Panc1 (cell line): ENCODE data around the gene NPR2. TPM values are rescaled to one million over a fixed set of nuclear protein-coding genes. Genes with fewer than 3 reads are reported as not detected.

Experiments
- ATAC-seq: fragments of 200-7000 bp; cut with Tn5 transposase; 2 replicates; pipeline ENCODE4 v1.9.1; 2020; ENCODE audit warnings: mild to moderate bottlenecking, moderate library complexity
- BruUV-seq: library from RNA; stranded (reverse); fragments of 400-500 nt; replicated peaks from 2 replicates; lab custom pipeline; 2021; lab: Mats Ljungman, UMichigan
- CTCF ChIA-PET: fragments of 300-600 bp; sonication (Branson Sonifier 250); formaldehyde crosslinking; loops from one replicate; lab custom pipeline; 2022; ENCODE audit warnings: antibody characterized with exemption; lab: Charles Lee
- POLR2A ChIA-PET: fragments of 300-600 bp; sonication (Branson Sonifier 250); formaldehyde crosslinking; loops from one replicate; lab custom pipeline; 2022; ENCODE audit warnings: antibody characterized with exemption; lab: Charles Lee
- DNase-seq: peaks from one replicate; pipeline ENCODE4 v3.0.0-alpha.2; 2010; ENCODE audit warnings: low read depth, low spot score
- H3K27ac ChIP-seq: 2 replicates; pipeline ENCODE4 v1.5.1; 2011; ENCODE audit warnings: mild to moderate bottlenecking, low read length, inconsistent platforms
- H3K27me3 ChIP-seq: fragments of 200-500 bp; sonication (Bioruptor generic); 2 replicates; pipeline ENCODE4 v1.6.0; 2014; ENCODE audit warnings: low read length, inconsistent platforms; ENCODE audit not compliant: control insufficient read depth, insufficient read depth
- H3K36me3 ChIP-seq: fragments of 200-500 bp; sonication (Bioruptor generic); 2 replicates; pipeline ENCODE4 v1.5.1; 2014; ENCODE audit warnings: inconsistent platforms, mild to moderate bottlenecking, low read length, moderate library complexity; ENCODE audit not compliant: control insufficient read depth, insufficient read depth
- H3K4me1 ChIP-seq: 2 replicates; pipeline ENCODE4 v1.5.1; 2011; ENCODE audit warnings: inconsistent platforms, mild to moderate bottlenecking, low read length, moderate library complexity; ENCODE audit not compliant: control insufficient read depth, insufficient read depth
- H3K4me3 ChIP-seq, 2 experiments: 2 replicates each; pipeline ENCODE4 v1.5.1; 2011 to 2012; ENCODE audit warnings: low read depth in 2 of 2, low read length in 2 of 2, mild to moderate bottlenecking in 2 of 2, inconsistent platforms in 1 of 2, moderate library complexity in 1 of 2
- H3K9me3 ChIP-seq: fragments of 200-500 bp; sonication (Bioruptor generic); 2 replicates; pipeline ENCODE4 v1.5.1; 2014; ENCODE audit warnings: low read depth, mild to moderate bottlenecking, inconsistent platforms, low read length, moderate library complexity; ENCODE audit not compliant: control insufficient read depth, insufficient read depth
- CTCF ChIP-seq: fragments of 450-650 bp; IDR thresholded peaks from 2 replicates; pipeline ENCODE4 v1.5.1; 2017; ENCODE audit warnings: mild to moderate bottlenecking
- POLR2AphosphoS5 ChIP-seq: IDR thresholded peaks from 2 replicates; pipeline ENCODE4 v1.6.1; 2012; ENCODE audit warnings: mild to moderate bottlenecking, low read depth, low read length, moderate library complexity
- REST ChIP-seq, 2 experiments: IDR thresholded peaks; 2 replicates each; pipeline ENCODE4 v1.6.1; 2011 to 2012; ENCODE audit warnings: low read depth in 2 of 2, control low read depth in 1 of 2, low read length in 1 of 2, mild to moderate bottlenecking in 1 of 2, moderate library complexity in 1 of 2; ENCODE audit not compliant: insufficient read depth in 1 of 2
- SIN3A ChIP-seq: IDR thresholded peaks from 2 replicates; pipeline ENCODE4 v1.6.1; 2012; ENCODE audit warnings: low read depth, mild to moderate bottlenecking, low read length, moderate library complexity, borderline replicate concordance; ENCODE audit not compliant: insufficient read depth
- TCF7L2 ChIP-seq: IDR thresholded peaks from 2 replicates; pipeline ENCODE4 v1.6.1; 2011; ENCODE audit warnings: mild to moderate bottlenecking, low read depth, low read length, inconsistent platforms
- in situ Hi-C: cut with HindIII; loops from 2 replicates; pipeline ENCODE4 v1.10.0; 2016; ENCODE audit warnings: low sequenced_read_pairs, low pct_unique_long_range_greater_than_20kb
- intact Hi-C: fragments of 100-400 bp; cut with micrococcal nuclease; formaldehyde crosslinking; loops from one replicate; pipeline ENCODE4 v1.10.0; 2022; ENCODE audit not compliant: unreplicated experiment
- total RNA-seq: library from RNA; stranded (reverse); gene quantifications from one replicate; pipeline ENCODE4 v1.2.1, GENCODE V29; 2021; ENCODE audit not compliant: unreplicated experiment

NPR2 gene
- total RNA-seq, 1 experiment from 2014 or later: 12.2 TPM

GRCh38 chr9:35829084-35829763 is 37.8 kb downstream of the NPR2 start, which contains the start of gene TMEM8B:
TSS of gene TMEM8B (plus strand) at chr9:35829228. CDS start at chr9:35829448, 220 bp downstream.
- BruUV-seq: no TSS peak

GRCh38 chr9:35829764-35830096 is 38.3 kb downstream of the NPR2 start:
- intact Hi-C loops (no loop called here), in situ Hi-C loops (no loop called here)
- H3K4me3 ChIP-seq: peak overlapping the region; percentile 72 to 85
- ATAC-seq (no peak), DNase-seq (no peak)
- no peaks in the 10 kb centered on the region for H3K27me3 ChIP-seq
- peak overlapping the region; percentile 18 for H3K27ac ChIP-seq
- CTCF ChIA-PET: no interaction called here
- POLR2A ChIA-PET: no interaction called here
- H3K36me3 ChIP-seq: no peaks in the 10 kb centered on the region
- no peaks in the 10 kb centered on the region for H3K9me3 ChIP-seq
- no peak for TF ChIP-seq REST (IDR thresholded peaks at IDR 0.05; ENCODE audit: insufficient read depth in 1 of 2, low read depth in 2 of 2, low read length in 1 of 2)
- no peak for TF ChIP-seq SIN3A
- TF ChIP-seq TCF7L2: no peak
- TF ChIP-seq CTCF: no peak
- TF ChIP-seq POLR2AphosphoS5: no peak
- no TSS peak for BruUV-seq
- H3K4me1 ChIP-seq: peaks cover 4% of the 10 kb centered on the region; the same call in 1 of the 2 replicates

More at GRCh38 chr9:35829084-35829763, 37.8 kb downstream of the NPR2 start, which contains the start of gene TMEM8B:
- in situ Hi-C loops: no loop called here
- H3K4me1 ChIP-seq: peaks cover 4% of the 10 kb centered on the region; the same call in 1 of the 2 replicates
- no peaks in the 10 kb centered on the region for H3K9me3 ChIP-seq
- ChIA-PET CTCF (interaction anchor here (0.6 to 0.7 kb wide), 3 partner anchors 14 to 218 kb away, joined by 3 to 4 read pairs (median 4); no protein-coding TSS in a partner anchor), POLR2A (no interaction called here)
- peak within 1 kb of the TSS; percentile 72 for H3K27ac ChIP-seq
- no peaks in the 10 kb centered on the region for H3K27me3 ChIP-seq
- peak; percentile 96 for ATAC-seq
- H3K4me3 ChIP-seq: peak within 1 kb of the TSS; percentile 72 to 85
- TF ChIP-seq TCF7L2 (no peak), SIN3A (peak; percentile 71; the same call in 1 of the 2 replicates), POLR2AphosphoS5 (0 out of 2 replicates have a peak, but pooled peaks have one; percentile 38), REST (IDR thresholded peaks at IDR 0.05; ENCODE audit: insufficient read depth in 1 of 2, low read depth in 2 of 2, low read length in 1 of 2) (no peak), CTCF (no peak)
- intact Hi-C loops: no loop called here
- DNase-seq: no peak
- H3K36me3 ChIP-seq: no peaks in the 10 kb centered on the region
